CMK (cell line): Measurements from ENCODE around the gene UGT1A6.

Experiments
- DNase-seq: peaks from one replicate; pipeline ENCODE4 v3.0.0-alpha.2; 2010; ENCODE audit warnings: low read depth

UGT1A6 gene

DNA sequence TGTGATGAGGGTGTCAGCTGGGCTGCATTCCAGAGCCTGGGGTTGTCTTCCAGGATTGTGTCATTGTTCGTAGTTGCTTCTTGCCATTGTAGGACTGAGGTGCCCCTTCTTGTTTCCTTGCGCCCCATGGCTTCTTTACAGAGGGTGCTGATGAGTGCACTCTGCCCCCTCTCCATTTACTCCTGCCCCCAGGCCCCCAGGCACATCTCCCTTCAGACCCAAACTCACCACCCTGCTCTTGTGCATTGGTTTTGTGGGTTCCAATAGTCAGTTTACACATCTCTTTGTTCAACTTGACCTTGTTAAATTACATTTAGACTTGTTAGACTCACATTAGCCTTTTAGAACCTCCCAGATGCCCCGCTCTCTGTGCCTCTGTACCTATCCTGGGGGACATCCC lies 128.5 kb downstream of the UGT1A6 start:
- DNase-seq, result no peak

DNA sequence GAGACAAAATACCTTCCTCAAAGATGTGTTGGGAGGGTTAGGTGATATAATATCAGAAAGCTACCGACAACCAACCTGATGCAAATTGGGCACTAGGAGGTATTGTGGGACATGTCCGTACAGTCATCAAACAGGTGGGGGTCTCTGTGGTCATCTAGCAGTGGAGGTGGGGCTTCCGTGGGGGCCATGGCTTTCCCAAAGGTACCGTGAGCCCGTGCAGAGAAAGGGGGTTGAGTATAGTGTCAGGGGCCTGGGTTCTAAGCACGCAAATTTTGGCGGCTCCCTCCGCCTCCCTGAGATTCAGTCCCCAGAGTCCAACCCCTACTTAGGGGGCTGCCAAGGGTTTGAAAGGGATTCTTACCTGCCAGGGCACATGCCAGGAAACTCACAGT lies 129.0 kb downstream of the UGT1A6 start:
- no peak for DNase-seq

DNA sequence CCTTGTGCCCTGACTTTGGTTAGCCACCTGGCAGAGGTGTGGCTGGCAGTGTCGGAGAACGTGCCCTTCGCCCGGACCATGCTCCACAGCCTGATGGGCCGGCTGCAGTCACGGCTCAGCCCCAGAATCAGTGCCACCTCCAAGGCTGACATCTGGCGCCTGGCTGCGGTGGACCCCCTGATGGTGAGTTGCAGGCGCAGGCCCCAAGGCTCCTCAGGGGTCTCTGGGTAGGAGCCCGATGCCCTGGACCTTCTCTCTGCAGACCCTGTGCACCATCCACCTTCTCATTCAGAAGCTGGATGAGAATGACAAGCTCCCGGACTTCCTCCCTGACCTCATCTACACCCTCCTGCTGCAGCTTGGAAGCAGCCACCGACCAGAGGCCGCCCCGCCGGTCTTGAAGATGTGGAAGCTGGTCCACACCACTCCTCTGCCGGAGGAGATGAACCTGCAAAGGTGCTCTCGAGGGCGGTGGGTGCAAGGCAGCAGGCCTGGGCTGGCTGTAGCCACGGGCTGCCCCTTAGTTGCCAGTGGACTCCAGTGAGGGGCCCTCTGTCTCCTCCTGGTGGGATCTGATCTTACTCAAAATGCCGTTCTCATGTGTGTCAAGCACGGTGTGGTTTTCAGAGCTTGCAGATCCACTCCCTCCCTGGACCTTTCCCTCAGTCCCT lies 129.5 kb downstream of the UGT1A6 start:
- DNase-seq, result no peak
